Measurements from ENCODE around the gene ZBTB44.
"Not testable (repeated sequence)": the region's sequence is repeated elsewhere in the genome, so short reads cannot be mapped to it uniquely, and the experiment has no call there.

The ZBTB44 gene, protein sequence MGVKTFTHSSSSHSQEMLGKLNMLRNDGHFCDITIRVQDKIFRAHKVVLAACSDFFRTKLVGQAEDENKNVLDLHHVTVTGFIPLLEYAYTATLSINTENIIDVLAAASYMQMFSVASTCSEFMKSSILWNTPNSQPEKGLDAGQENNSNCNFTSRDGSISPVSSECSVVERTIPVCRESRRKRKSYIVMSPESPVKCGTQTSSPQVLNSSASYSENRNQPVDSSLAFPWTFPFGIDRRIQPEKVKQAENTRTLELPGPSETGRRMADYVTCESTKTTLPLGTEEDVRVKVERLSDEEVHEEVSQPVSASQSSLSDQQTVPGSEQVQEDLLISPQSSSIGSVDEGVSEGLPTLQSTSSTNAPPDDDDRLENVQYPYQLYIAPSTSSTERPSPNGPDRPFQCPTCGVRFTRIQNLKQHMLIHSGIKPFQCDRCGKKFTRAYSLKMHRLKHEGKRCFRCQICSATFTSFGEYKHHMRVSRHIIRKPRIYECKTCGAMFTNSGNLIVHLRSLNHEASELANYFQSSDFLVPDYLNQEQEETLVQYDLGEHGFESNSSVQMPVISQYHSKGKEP

DNA sequence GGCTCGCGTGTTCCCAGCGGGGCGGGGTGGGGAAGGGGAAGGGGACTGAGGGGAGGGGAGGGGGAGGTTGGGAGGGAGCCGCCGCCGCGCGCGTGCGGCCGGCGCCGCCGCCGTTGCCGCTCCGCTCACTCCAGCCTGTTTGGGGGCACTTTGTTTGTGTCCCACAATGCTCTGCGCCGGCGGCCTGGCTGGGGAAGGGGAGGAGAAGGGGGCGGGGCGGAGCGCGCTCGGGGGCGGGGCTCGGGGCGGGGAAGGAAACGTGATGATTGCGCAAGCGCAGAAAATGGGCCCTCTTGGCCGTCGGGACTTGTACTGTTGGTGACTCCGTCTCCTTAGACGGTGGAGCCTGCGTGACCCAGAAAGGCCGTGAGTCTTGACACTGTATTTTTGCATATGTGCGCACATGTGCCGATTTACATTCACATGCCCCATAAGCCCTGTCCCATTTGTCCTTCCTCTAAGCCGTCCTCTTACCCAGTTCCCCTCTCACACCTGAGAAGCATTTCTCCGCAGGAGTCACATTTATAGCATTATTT, at the start of gene ZBTB44:
TSS of gene ZBTB44 (minus strand) at position 168 of the 536 bp plus-strand sequence. CDS start 53,044 bp downstream, outside the sequence.
- DNase-seq (ENCODE audit: low spot score), result peak; percentile 91

- DNase-seq (ENCODE audit: low spot score), result no peak
Measured at GRCh38 chr11:130359419-130359818, 44.7 kb upstream of the ZBTB44 start.

- no peak for DNase-seq (ENCODE audit: low spot score)
Measured at GRCh38 chr11:130358398-130358797, 43.7 kb upstream of the ZBTB44 start.

GRCh38 chr11:130347261-130347660, 32.5 kb upstream of the ZBTB44 start:
- no peak for DNase-seq (ENCODE audit: low spot score)

- DNase-seq (ENCODE audit: low spot score), result no peak
Measured at GRCh38 chr11:130344841-130345240, 30.1 kb upstream of the ZBTB44 start.

DNA sequence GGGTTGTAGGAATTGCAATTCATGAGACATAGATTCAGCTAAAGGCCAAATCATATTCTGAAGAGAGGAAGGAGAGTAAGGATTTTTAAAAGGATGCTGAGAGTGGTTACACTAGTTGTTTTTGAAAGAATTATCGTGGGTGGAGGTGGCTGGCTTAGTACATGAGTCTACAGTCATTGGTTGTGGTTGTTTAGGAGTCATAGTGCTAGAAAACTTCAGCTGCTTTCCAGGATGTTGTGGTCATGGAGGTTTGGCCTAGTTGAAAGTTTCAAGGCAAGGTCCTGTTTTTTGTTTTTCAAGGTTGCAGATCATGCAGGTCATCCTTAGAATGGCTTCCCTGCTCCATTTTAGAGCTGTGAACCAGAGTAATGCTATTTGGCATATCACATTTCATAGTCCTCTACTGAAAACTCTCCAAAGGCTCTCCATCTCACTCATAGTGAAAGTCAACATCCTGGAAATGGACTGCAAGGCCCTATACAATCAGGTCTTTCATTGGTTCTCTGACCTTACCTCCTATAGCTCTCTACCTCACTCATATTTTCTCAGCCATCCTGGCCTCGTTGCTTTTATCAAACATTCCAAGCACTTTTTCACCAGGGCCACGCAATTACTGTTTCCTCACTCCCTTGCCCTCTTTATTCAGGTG, 26.1 kb upstream of the ZBTB44 start:
- no peak for DNase-seq (ENCODE audit: low spot score)

- no peak for DNase-seq (ENCODE audit: low spot score)
Measured at GRCh38 chr11:130338667-130339066, 23.9 kb upstream of the ZBTB44 start.

GRCh38 chr11:130337281-130338089, 22.8 kb upstream of the ZBTB44 start:
- no peak for DNase-seq (ENCODE audit: low spot score)

DNA sequence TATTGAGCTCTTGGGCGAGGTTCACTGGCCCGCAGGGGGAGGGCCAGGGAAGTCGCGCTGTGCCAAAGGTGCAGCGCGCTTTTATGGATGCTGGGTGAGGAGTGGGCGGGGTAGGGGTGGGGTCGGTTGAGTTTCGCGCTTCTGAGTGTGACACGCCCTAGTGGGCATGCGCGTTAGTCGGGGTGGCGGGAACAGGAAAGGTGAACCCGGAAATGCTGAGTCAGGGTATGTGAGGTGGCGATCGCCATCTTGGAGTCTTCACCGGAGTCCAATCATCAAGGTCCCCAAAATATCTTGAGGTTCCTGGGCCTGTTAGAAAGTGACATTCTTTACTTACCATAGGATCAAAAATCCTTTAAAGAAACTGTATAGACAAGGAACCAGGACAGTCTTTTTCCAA, 16.7 kb upstream of the ZBTB44 start:
- DNase-seq (ENCODE audit: low spot score), result not testable (repeated sequence)

- no peak for DNase-seq (ENCODE audit: low spot score)
Measured at GRCh38 chr11:130330101-130330684, 15.5 kb upstream of the ZBTB44 start.

GRCh38 chr11:130328420-130328819, 13.7 kb upstream of the ZBTB44 start:
- DNase-seq (ENCODE audit: low spot score), result no peak

GRCh38 chr11:130327716-130328115, 13.0 kb upstream of the ZBTB44 start:
- DNase-seq (ENCODE audit: low spot score), result no peak

DNA sequence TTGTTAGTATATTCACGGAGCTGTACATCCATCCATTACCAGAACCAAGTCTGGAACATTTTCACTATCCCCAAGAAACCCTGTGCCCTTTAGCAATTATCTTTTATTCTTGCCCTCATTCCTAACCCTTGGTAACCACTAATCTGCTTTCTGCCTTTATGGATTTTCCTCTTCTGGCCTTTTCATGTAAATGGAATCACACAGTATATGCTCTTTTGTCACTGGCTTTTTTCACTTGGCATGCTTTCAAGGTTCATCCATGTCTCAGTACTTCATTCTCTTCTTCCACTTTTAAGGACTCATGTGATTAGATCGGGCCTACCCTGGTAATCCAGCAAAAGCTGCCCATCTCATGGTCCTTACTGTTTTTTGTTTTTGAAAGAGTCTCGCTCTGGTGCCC, 11.0 kb upstream of the ZBTB44 start:
- DNase-seq (ENCODE audit: low spot score), result no peak

DNA sequence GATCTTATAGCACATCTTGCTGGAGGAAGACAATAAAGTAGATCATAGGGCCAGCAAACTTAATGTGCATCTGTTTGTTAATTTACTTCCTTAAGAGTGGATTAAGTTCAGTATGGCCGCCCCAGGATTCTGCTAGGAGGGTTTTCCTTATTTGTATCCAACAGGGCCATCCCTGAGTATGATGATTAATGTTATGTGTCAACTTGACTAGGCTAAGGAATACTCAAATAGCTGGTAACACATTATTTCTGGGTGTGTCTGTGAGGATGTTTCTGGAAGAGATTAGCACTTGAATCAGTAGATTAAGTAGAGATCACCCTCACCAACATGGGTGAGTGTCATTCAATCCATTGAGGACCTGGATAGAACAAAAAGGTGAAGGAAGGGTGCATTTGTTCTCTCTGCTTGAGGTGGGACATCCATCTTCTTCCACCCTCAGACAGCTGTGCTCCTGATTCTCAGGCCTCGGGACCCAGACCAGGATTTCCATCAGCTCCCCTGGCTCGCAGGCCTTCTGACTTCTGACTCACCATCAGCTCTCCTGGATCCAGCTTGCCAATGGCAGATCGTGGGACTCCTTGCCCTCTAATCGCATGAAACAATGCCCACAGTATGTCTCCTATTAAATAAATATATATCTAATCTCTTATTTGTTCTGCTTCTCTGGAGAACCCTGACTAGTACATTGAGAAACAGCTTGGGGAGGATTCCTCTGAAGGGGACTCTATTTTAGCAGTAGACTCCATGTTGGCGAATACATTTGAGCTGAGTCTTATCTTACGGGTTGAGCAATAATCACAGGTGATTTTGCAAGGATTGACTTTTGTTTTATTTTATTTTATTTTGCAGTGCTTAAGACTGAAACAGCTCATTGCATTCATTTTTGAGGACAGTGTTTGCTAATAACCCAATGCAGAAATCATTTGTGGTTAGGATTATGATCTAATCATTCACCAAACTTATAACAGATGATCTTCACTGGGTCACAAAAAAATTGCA, 9.0 kb upstream of the ZBTB44 start:
- no peak for DNase-seq (ENCODE audit: low spot score)

GRCh38 chr11:130322126-130322525, 7.4 kb upstream of the ZBTB44 start:
- no peak for DNase-seq (ENCODE audit: low spot score)

GRCh38 chr11:130318031-130318673, 3.4 kb upstream of the ZBTB44 start:
- no peak for DNase-seq (ENCODE audit: low spot score)

DNA sequence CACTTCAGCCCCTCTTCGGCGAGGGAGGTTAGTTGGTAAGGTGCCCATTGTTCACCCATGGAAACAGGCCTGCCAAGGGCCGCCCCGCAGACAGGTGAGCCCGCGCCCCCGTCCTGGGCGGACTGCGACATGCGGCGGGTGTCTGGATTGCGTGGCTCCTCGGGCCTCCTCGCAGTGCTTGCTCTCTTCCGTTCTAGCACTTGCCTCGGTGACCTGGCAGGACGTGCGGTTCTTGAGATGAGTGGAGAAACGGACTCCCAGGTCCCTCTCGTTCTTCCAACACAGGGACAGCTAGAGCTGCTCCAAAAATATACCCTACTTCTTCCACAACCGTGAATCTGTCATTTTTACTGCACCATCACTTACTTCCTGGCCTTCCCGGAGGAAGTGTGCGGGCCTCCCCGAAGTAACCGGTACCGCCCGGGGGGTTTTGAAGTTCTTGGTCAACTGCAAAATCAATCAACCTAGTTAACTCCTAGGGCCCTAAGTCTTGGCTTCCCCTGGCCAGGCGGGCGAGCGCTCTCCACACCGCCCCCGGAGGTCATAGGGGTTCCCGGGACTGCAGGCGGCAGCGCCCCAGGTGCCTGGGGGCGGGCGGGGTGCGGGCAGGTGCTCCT, 745 bp upstream of the ZBTB44 start:
- DNase-seq (ENCODE audit: low spot score), result no peak

DNA sequence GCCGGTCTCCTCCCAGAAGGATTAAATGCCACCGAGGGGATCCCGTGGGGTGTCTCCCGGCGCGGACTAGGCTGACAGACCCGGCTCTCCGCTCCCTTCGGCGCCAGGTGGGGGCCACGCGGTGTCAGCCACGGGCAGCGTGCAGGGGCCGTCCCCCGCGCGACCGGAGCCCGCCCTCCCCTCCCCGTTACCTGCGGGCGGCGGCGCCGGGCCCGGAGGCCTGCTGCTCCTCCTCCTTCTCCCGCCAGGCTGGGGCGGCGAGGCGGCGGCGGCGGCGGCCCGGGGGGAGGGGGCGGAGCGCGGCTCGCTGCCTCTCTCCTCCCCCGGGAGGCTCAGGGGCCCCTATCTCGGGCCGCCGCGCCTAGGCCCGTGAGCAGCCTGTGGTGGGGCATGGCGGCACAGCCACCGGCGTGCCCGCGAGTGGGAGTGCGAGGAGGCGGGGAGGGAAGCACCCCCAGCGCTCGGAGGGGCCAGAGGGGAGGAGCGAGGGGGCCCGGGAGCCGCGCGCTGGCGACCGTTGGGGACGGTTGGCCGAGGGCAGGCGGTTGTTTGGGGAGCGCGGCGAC, 450 bp downstream of the ZBTB44 start:
- no peak for DNase-seq (ENCODE audit: low spot score)

Data from LoVo (cell line).